HepG2 (cell line): ENCODE measurements around the gene TXN. TPM values are rescaled to one million over a fixed set of nuclear protein-coding genes. Genes with fewer than 3 reads are reported as not detected.

Experiments
- ATAC-seq: fragments of 200-7000 bp; cut with Tn5 transposase; 3 replicates; pipeline ENCODE4 v1.9.1; 2020; ENCODE audit warnings: mild to moderate bottlenecking, moderate library complexity
- BruUV-seq: library from RNA; stranded (reverse); fragments of 400-500 nt; replicated peaks from 2 replicates; lab custom pipeline; 2021; lab: Mats Ljungman, UMichigan
- CTCF ChIA-PET: fragments of 300-600 bp; formaldehyde crosslinking; extraction: SDS; loops from one replicate; lab custom pipeline; 2021; ENCODE audit warnings: low total read pairs, inconsistent platforms, low intra/inter-chr PET ratio; lab: Yijun Ruan, JAX
- POLR2A ChIA-PET: fragments of 350-600 bp; sonication (Branson Sonifier 250); formaldehyde crosslinking; loops from one replicate; lab custom pipeline; 2020; ENCODE audit warnings: antibody characterized with exemption, inconsistent platforms; lab: Yijun Ruan, JAX
- DNase-seq: peaks from one replicate; pipeline ENCODE4 v3.0.0-alpha.2; 2015; ENCODE audit warnings: low spot score
- FAIRE-seq: peaks from 3 replicates; lab custom pipeline; 2011; peaks lifted over from hg19 to GRCh38; lab: Jason Lieb, UNC
- H2AFZ ChIP-seq: one replicate; pipeline ENCODE4 v1.6.1; 2011; ENCODE audit warnings: low read length, inconsistent platforms
- H3K27ac ChIP-seq: fragments of 300-600 bp; 3 replicates; pipeline ENCODE4 v1.8.0; 2011; ENCODE audit warnings: mixed run types, mild to moderate bottlenecking, mixed read lengths, low read length, inconsistent platforms; ENCODE audit not compliant: insufficient read depth; ENCODE audit errors: extremely low read length
- H3K27me3 ChIP-seq, 2 experiments: fragments of 200-600 bp in 1 of 2; 2 replicates in 1 of 2; 3 replicates in 1 of 2; pipeline versions ENCODE4 v1.6.0 to v1.8.0; 2011; ENCODE audit warnings: low read length in 2 of 2, mild to moderate bottlenecking in 2 of 2, moderate library complexity in 2 of 2, inconsistent platforms in 1 of 2; ENCODE audit not compliant: insufficient read depth in 2 of 2, control insufficient read depth in 1 of 2
- H3K36me3 ChIP-seq, 2 experiments: fragments of 200-600 bp in 1 of 2; replicated peaks in 1 of 2; 2 replicates in 1 of 2; 3 replicates in 1 of 2; pipeline versions ENCODE4 v1.5.1 to v1.8.0; 2011; ENCODE audit warnings: low read length in 2 of 2, inconsistent platforms in 1 of 2; ENCODE audit not compliant: insufficient read depth in 2 of 2, control insufficient read depth in 1 of 2
- H3K4me1 ChIP-seq: 2 replicates; pipeline ENCODE4 v1.5.1; 2012; ENCODE audit warnings: low read length, inconsistent platforms; ENCODE audit not compliant: insufficient read depth
- H3K4me2 ChIP-seq: 2 replicates; pipeline ENCODE4 v1.6.0; 2011; ENCODE audit warnings: low read depth, low read length, inconsistent platforms
- H3K4me3 ChIP-seq, 3 experiments: fragments of 200-600 bp in 1 of 3; sonication (generic), shearing (Covaris generic) in 1 of 3; replicated peaks in 1 of 3; 2 replicates each; pipeline ENCODE4 v1.5.1; 2011 to 2016; ENCODE audit warnings: low read length in 3 of 3, inconsistent platforms in 2 of 3, low read depth in 2 of 3, mild to moderate bottlenecking in 2 of 3, control low read depth in 1 of 3, mixed read lengths in 1 of 3; ENCODE audit not compliant: insufficient read depth in 1 of 3
- H3K79me2 ChIP-seq: one replicate; pipeline ENCODE4 v1.6.1; 2011; ENCODE audit warnings: low read length, inconsistent platforms; ENCODE audit not compliant: insufficient read depth
- H3K9ac ChIP-seq: 2 replicates; pipeline ENCODE4 v1.6.0; 2011; ENCODE audit warnings: mild to moderate bottlenecking, low read depth, low read length, inconsistent platforms; ENCODE audit not compliant: insufficient read depth
- H3K9me3 ChIP-seq: 2 replicates; pipeline ENCODE4 v1.5.1; 2012; ENCODE audit warnings: mild to moderate bottlenecking, low read length
- H4K20me1 ChIP-seq: 2 replicates; pipeline ENCODE4 v1.6.0; 2011; ENCODE audit warnings: inconsistent platforms, mild to moderate bottlenecking, low read length, moderate library complexity; ENCODE audit not compliant: insufficient read depth
- CBX2 ChIP-seq, 2 experiments: fragments of 200-600 bp in 1 of 2; sonication (generic); formaldehyde crosslinking in 1 of 2; IDR thresholded peaks; 2 replicates each; pipeline versions ENCODE4 v1.7.0 to v1.8.1; 2018 to 2022; ENCODE audit warnings: low read depth in 2 of 2, low read length in 1 of 2, mild to moderate bottlenecking in 1 of 2, missing genetic modification reagents in 1 of 2
- SNAPC2 ChIP-seq: sonication (generic); formaldehyde crosslinking; IDR thresholded peaks from 2 replicates; pipeline ENCODE4 v1.8.1; 2022; ENCODE audit warnings: mild to moderate bottlenecking, missing genetic modification reagents
- WIZ ChIP-seq: sonication (generic); formaldehyde crosslinking; IDR thresholded peaks from 2 replicates; pipeline ENCODE4 v1.5.1; 2020; ENCODE audit warnings: mild to moderate bottlenecking, missing genetic modification reagents
- YEATS4 ChIP-seq: sonication (generic); formaldehyde crosslinking; IDR thresholded peaks from 2 replicates; pipeline ENCODE4 v1.4.0; 2020; ENCODE audit warnings: missing genetic modification reagents, borderline replicate concordance
- ZNF75D ChIP-seq: sonication (generic); formaldehyde crosslinking; IDR thresholded peaks from 2 replicates; pipeline ENCODE4 v1.8.1; 2023; ENCODE audit warnings: missing genetic modification reagents, mild to moderate bottlenecking, borderline replicate concordance
- WGBS: methylation state at CpG from one replicate; pipeline ENCODE4 v1.1.6; 2017; ENCODE audit warnings: low lambda C conversion rate; 5-methylcytosine and 5-hydroxymethylcytosine counted together
- in situ Hi-C: cut with HindIII; loops from 2 replicates; pipeline ENCODE4 v1.10.0; 2017; ENCODE audit warnings: low pct_unique_long_range_greater_than_20kb; ENCODE audit not compliant: extremely low pct_ligation_motif_present
- intact Hi-C: fragments of 100-400 bp; cut with micrococcal nuclease; formaldehyde crosslinking; loops from one replicate; pipeline ENCODE4 v1.10.0; 2022; ENCODE audit not compliant: unreplicated experiment
- polyA plus RNA-seq, 8 experiments: library from polyadenylated mRNA; depleted of rRNA in 3 of 8; stranded (reverse) in 7 of 8; unstranded in 1 of 8; fragments of >200 nt; fragmentation: Illumina TruSeq in 4 of 8; extraction: Trizol in 4 of 8; gene quantifications; 2 replicates each; pipeline versions ENCODE4 v1.2.1 to v1.2.3, GENCODE V29; 2011 to 2016; ENCODE audit warnings: low read depth in 4 of 8, missing spikeins in 1 of 8, mixed read lengths in 1 of 8; ENCODE audit not compliant: insufficient read depth in 1 of 8
- total RNA-seq, 5 experiments: library from RNA; depleted of rRNA; stranded (reverse); fragments of >200 nt; fragmentation: Illumina TruSeq; extraction: Trizol; gene quantifications; 2 replicates each; pipeline ENCODE4 v1.2.3, GENCODE V29; 2016; ENCODE audit warnings: low read depth in 1 of 5
- TF ChIP-seq, protein P1 (sequence below): sonication (generic); formaldehyde crosslinking; IDR thresholded peaks from 2 replicates; pipeline ENCODE4 v1.4.0; 2020; ENCODE audit warnings: missing genetic modification reagents, borderline replicate concordance
- TF ChIP-seq, protein P2 (sequence below), 2 experiments: sonication (generic) in 1 of 2; formaldehyde crosslinking in 1 of 2; IDR thresholded peaks; 2 replicates each; pipeline versions ENCODE4 v1.6.1 to v1.9.0; 2014 to 2022; ENCODE audit warnings: antibody characterized with exemption in 1 of 2, borderline replicate concordance in 1 of 2, inconsistent platforms in 1 of 2, low read depth in 1 of 2, missing genetic modification reagents in 1 of 2

TXN gene
- total and polyA plus RNA-seq, 2 of the 13 experiments (the other 11 are each of a cell fraction or from before 2014, with no cell fraction given) = 364 to 470 TPM

GRCh38 chr9:110298043-110298605 lies 41.8 kb upstream of the TXN start:
- 3% methylated on average over 2 of the region's 2 CpGs for WGBS
- BruUV-seq = no TSS peak
- ChIA-PET CTCF (no interaction called here), POLR2A (interaction anchor here (1.2 to 1.7 kb wide), 2 partner anchors 16 to 42 kb away, joined by 3 to 9 read pairs; partner anchors contain the start of gene TXN)
- FAIRE-seq (peak; percentile 79), ATAC-seq (peak; percentile 81), DNase-seq (peak; percentile 29)
- intact Hi-C loops = no loop called here
- Histone ChIP-seq H3K9ac (no peak overlapping the region), H3K36me3 (no peaks in the 10 kb centered on the region), H2AFZ (no peak overlapping the region), H3K4me2 (peak overlapping the region; percentile 55), H3K4me1 (peaks cover 22% of the 10 kb centered on the region), H3K4me3 (no peak overlapping the region), H3K27ac (no peak overlapping the region), H4K20me1 (no peaks in the 10 kb centered on the region), H3K9me3 (no peaks in the 10 kb centered on the region), H3K79me2 (no peaks in the 10 kb centered on the region), H3K27me3 (no peaks in the 10 kb centered on the region)
- in situ Hi-C loops = no loop called here
- no peak for TF ChIP-seq SNAPC2 (CRISPR knock-in tag)
- no peak for TF ChIP-seq ZNF75D
- TF ChIP-seq, protein P1, sequence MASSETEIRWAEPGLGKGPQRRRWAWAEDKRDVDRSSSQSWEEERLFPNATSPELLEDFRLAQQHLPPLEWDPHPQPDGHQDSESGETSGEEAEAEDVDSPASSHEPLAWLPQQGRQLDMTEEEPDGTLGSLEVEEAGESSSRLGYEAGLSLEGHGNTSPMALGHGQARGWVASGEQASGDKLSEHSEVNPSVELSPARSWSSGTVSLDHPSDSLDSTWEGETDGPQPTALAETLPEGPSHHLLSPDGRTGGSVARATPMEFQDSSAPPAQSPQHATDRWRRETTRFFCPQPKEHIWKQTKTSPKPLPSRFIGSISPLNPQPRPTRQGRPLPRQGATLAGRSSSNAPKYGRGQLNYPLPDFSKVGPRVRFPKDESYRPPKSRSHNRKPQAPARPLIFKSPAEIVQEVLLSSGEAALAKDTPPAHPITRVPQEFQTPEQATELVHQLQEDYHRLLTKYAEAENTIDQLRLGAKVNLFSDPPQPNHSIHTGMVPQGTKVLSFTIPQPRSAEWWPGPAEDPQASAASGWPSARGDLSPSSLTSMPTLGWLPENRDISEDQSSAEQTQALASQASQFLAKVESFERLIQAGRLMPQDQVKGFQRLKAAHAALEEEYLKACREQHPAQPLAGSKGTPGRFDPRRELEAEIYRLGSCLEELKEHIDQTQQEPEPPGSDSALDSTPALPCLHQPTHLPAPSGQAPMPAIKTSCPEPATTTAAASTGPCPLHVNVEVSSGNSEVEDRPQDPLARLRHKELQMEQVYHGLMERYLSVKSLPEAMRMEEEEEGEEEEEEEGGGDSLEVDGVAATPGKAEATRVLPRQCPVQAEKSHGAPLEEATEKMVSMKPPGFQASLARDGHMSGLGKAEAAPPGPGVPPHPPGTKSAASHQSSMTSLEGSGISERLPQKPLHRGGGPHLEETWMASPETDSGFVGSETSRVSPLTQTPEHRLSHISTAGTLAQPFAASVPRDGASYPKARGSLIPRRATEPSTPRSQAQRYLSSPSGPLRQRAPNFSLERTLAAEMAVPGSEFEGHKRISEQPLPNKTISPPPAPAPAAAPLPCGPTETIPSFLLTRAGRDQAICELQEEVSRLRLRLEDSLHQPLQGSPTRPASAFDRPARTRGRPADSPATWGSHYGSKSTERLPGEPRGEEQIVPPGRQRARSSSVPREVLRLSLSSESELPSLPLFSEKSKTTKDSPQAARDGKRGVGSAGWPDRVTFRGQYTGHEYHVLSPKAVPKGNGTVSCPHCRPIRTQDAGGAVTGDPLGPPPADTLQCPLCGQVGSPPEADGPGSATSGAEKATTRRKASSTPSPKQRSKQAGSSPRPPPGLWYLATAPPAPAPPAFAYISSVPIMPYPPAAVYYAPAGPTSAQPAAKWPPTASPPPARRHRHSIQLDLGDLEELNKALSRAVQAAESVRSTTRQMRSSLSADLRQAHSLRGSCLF (CRISPR knock-in tag) = no peak
- no peak for TF ChIP-seq YEATS4
- no peak for TF ChIP-seq CBX2 (IDR thresholded peaks at IDR 0.05; ENCODE audit: low read depth, low read length)
- TF ChIP-seq CBX2 (CRISPR knock-in tag; IDR thresholded peaks at IDR 0.05; ENCODE audit: low read depth) = no peak
- TF ChIP-seq, protein P2, sequence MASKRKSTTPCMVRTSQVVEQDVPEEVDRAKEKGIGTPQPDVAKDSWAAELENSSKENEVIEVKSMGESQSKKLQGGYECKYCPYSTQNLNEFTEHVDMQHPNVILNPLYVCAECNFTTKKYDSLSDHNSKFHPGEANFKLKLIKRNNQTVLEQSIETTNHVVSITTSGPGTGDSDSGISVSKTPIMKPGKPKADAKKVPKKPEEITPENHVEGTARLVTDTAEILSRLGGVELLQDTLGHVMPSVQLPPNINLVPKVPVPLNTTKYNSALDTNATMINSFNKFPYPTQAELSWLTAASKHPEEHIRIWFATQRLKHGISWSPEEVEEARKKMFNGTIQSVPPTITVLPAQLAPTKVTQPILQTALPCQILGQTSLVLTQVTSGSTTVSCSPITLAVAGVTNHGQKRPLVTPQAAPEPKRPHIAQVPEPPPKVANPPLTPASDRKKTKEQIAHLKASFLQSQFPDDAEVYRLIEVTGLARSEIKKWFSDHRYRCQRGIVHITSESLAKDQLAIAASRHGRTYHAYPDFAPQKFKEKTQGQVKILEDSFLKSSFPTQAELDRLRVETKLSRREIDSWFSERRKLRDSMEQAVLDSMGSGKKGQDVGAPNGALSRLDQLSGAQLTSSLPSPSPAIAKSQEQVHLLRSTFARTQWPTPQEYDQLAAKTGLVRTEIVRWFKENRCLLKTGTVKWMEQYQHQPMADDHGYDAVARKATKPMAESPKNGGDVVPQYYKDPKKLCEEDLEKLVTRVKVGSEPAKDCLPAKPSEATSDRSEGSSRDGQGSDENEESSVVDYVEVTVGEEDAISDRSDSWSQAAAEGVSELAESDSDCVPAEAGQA (IDR thresholded peaks at IDR 0.05; ENCODE audit: low read depth) = no peak
- TF ChIP-seq, protein P2 (CRISPR knock-in tag; IDR thresholded peaks at IDR 0.05; ENCODE audit: borderline replicate concordance) = no peak
- no peak for TF ChIP-seq WIZ
